ENCODE measurements around the gene DPF1. TPM values are rescaled to one million over a fixed set of nuclear protein-coding genes. Genes with fewer than 3 reads are reported as not detected.

Gene DPF1
- total RNA-seq, 1 donor from 2014 or later = 3.4 TPM

GRCh38 chr19:38255383-38256014, 31.5 kb upstream of the DPF1 start:
- peaks cover 21% of the 10 kb centered on the region for H3K27me3 ChIP-seq
- H3K36me3 ChIP-seq = no peaks in the 10 kb centered on the region
- H3K27ac ChIP-seq = no peak overlapping the region
- H3K9me3 ChIP-seq (ENCODE audit: low read depth) = no peaks in the 10 kb centered on the region
- TF ChIP-seq EZH2phosphoT487 (IDR thresholded peaks at IDR 0.05) (no peak), EZH2 (IDR thresholded peaks at IDR 0.05) (no peak), CTCF (IDR thresholded peaks at IDR 0.05) (no peak)
- peak overlapping the region; percentile 30 for H2AFZ ChIP-seq (replicated peaks)
- Mint-ChIP-seq H3K27me3 (ENCODE audit: insufficient read depth, low read depth) (peaks cover 16% of the 10 kb centered on the region), H3K9me3 (no peaks in the 10 kb centered on the region), H3K27ac (no peak overlapping the region), H3K36me3 (no peaks in the 10 kb centered on the region), H3K4me1 (peaks cover 31% of the 10 kb centered on the region), H3K4me3 (peak overlapping the region; percentile 56)
- peaks cover 37% of the 10 kb centered on the region for H3F3A ChIP-seq (ENCODE audit: low read depth)
- peak overlapping the region; percentile 73 for H3K4me2 ChIP-seq
- peak overlapping the region; percentile 46 for H3K4me3 ChIP-seq
- peak; percentile 46 for DNase-seq (ENCODE audit: low spot score)
- no peaks in the 10 kb centered on the region for H4K20me1 ChIP-seq (ENCODE audit: low read depth)
- no peak overlapping the region for H3K9ac ChIP-seq
- no peaks in the 10 kb centered on the region for H3K79me2 ChIP-seq (ENCODE audit: low read depth)
- H3K4me1 ChIP-seq = peaks cover 28% of the 10 kb centered on the region

GRCh38 chr19:38253788-38254187, 29.8 kb upstream of the DPF1 start:
- Mint-ChIP-seq H3K27ac (no peak overlapping the region), H3K9me3 (no peaks in the 10 kb centered on the region), H3K36me3 (no peaks in the 10 kb centered on the region), H3K4me3 (no peak overlapping the region), H3K4me1 (peaks cover 33% of the 10 kb centered on the region), H3K27me3 (ENCODE audit: insufficient read depth, low read depth) (peaks cover 19% of the 10 kb centered on the region)
- H4K20me1 ChIP-seq (ENCODE audit: low read depth) = no peaks in the 10 kb centered on the region
- peaks cover 21% of the 10 kb centered on the region for H3K27me3 ChIP-seq
- peaks cover 38% of the 10 kb centered on the region for H3F3A ChIP-seq (ENCODE audit: low read depth)
- no peak overlapping the region for H3K4me2 ChIP-seq
- no peak overlapping the region for H2AFZ ChIP-seq (replicated peaks)
- H3K79me2 ChIP-seq (ENCODE audit: low read depth) = no peaks in the 10 kb centered on the region
- TF ChIP-seq EZH2phosphoT487 (IDR thresholded peaks at IDR 0.05) = no peak
- TF ChIP-seq EZH2 (IDR thresholded peaks at IDR 0.05) = no peak
- TF ChIP-seq CTCF (IDR thresholded peaks at IDR 0.05) = no peak
- H3K36me3 ChIP-seq = no peaks in the 10 kb centered on the region
- H3K9ac ChIP-seq = no peak overlapping the region
- no peak for DNase-seq (ENCODE audit: low spot score)
- no peak overlapping the region for H3K4me3 ChIP-seq
- H3K9me3 ChIP-seq (ENCODE audit: low read depth) = no peaks in the 10 kb centered on the region
- peaks cover 28% of the 10 kb centered on the region for H3K4me1 ChIP-seq
- no peak overlapping the region for H3K27ac ChIP-seq

GRCh38 chr19:38252941-38253691, 29.1 kb upstream of the DPF1 start:
- peak overlapping the region; percentile 55 for H3K4me3 Mint-ChIP-seq

More at GRCh38 chr19:38252941-38253691, 29.1 kb upstream of the DPF1 start:
- Histone ChIP-seq H3K9me3 (ENCODE audit: low read depth) (no peaks in the 10 kb centered on the region), H2AFZ (replicated peaks) (peak overlapping the region; percentile 5), H3K4me1 (peaks cover 28% of the 10 kb centered on the region), H3K4me3 (no peak overlapping the region), H3K27ac (no peak overlapping the region), H3F3A (ENCODE audit: low read depth) (peaks cover 38% of the 10 kb centered on the region), H4K20me1 (ENCODE audit: low read depth) (no peaks in the 10 kb centered on the region), H3K9ac (no peak overlapping the region), H3K36me3 (no peaks in the 10 kb centered on the region), H3K79me2 (ENCODE audit: low read depth) (no peaks in the 10 kb centered on the region), H3K4me2 (peak overlapping the region; percentile 54), H3K27me3 (peaks cover 21% of the 10 kb centered on the region)
- peak; percentile 43 for DNase-seq (ENCODE audit: low spot score)
- no peaks in the 10 kb centered on the region for H3K36me3 Mint-ChIP-seq
- no peak overlapping the region for H3K27ac Mint-ChIP-seq
- H3K9me3 Mint-ChIP-seq = no peaks in the 10 kb centered on the region
- H3K27me3 Mint-ChIP-seq (ENCODE audit: insufficient read depth, low read depth) = peaks cover 19% of the 10 kb centered on the region
- peaks cover 33% of the 10 kb centered on the region for H3K4me1 Mint-ChIP-seq
- TF ChIP-seq EZH2phosphoT487 (IDR thresholded peaks at IDR 0.05) (no peak), EZH2 (IDR thresholded peaks at IDR 0.05) (no peak), CTCF (IDR thresholded peaks at IDR 0.05) (no peak)

Data from neural progenitor cell (in vitro differentiated cells).